Type B pancreatic cell (in vitro differentiated cells): Measurements from ENCODE around the gene PCNT. TPM values are rescaled to one million over a fixed set of nuclear protein-coding genes. Genes with fewer than 3 reads are reported as not detected.

Experiments used
- DNase-seq: peaks from one replicate; pipeline ENCODE4 v3.0.0; 2021; ENCODE audit warnings: mixed read lengths; ENCODE audit not compliant: unreplicated experiment; ENCODE audit errors: extremely low spot score
- H3K27ac Mint-ChIP-seq: 2 replicates; pipeline ENCODE4 v1.8.0; 2021; ENCODE audit warnings: mild to moderate bottlenecking, mixed read lengths
- H3K27me3 Mint-ChIP-seq: 2 replicates; pipeline ENCODE4 v1.8.0; 2021; ENCODE audit warnings: mixed read lengths
- H3K36me3 Mint-ChIP-seq: 2 replicates; pipeline ENCODE4 v1.8.0; 2021; ENCODE audit warnings: mixed read lengths
- H3K4me1 Mint-ChIP-seq: one replicate; pipeline ENCODE4 v1.8.0; 2021; ENCODE audit warnings: mixed read lengths; ENCODE audit not compliant: unreplicated experiment
- H3K4me3 Mint-ChIP-seq: 2 replicates; pipeline ENCODE4 v1.8.0; 2021; ENCODE audit warnings: mild to moderate bottlenecking, mixed read lengths
- H3K9me3 Mint-ChIP-seq: 2 replicates; pipeline ENCODE4 v1.8.0; 2021; ENCODE audit warnings: mixed read lengths
- total RNA-seq: library from RNA; stranded (reverse); gene quantifications from 2 replicates; pipeline ENCODE4 v1.2.1, GENCODE V29; 2021; ENCODE audit warnings: low replicate concordance
- TF ChIP-seq, protein P1 (sequence below): fragments of 200-600 bp; sonication (generic); conservative IDR thresholded peaks from 2 replicates; pipeline ENCODE4 v1.5.0; 2021; ENCODE audit warnings: antibody characterized with exemption, mild to moderate bottlenecking

PCNT gene
- total RNA-seq, 1 donor from 2014 or later = 50.3 TPM

DNA sequence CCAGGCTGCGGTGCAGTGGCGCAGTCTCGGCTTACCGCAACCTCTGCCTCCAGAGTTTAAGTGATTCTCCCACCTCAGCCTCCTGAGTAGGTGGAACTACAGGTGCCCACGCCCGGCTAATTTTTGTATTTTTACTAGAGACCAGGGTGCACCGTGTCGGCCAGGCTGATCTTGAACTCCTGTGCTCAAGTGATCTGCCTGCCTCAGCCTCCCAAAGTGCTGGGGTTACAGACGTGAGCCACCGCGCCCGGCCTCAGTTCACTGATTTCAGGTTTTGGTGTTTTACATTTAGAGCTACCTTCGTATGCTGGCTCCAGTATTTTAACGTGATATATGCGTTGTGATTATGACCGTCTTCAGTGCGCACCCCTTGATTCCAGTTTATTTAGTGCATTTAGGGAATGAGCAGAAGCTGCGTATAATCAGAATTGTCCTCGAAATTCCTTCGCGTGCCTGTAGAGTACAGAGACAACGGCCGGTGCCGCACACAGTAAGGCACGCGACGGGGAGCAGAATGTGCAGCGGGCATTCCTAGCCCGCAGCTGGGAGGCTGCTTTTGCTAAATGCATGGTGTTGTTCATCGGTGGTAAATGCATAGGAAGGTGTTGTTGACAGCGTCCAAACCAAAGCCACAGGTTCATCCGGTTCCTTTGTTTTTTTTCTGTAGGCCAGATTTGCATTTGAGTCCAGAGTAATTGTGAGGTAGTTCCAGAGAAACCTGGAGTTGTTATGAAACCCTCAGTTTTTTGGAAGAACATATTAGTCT lies 85.9 kb downstream of the PCNT start:
- TF ChIP-seq, protein P1, sequence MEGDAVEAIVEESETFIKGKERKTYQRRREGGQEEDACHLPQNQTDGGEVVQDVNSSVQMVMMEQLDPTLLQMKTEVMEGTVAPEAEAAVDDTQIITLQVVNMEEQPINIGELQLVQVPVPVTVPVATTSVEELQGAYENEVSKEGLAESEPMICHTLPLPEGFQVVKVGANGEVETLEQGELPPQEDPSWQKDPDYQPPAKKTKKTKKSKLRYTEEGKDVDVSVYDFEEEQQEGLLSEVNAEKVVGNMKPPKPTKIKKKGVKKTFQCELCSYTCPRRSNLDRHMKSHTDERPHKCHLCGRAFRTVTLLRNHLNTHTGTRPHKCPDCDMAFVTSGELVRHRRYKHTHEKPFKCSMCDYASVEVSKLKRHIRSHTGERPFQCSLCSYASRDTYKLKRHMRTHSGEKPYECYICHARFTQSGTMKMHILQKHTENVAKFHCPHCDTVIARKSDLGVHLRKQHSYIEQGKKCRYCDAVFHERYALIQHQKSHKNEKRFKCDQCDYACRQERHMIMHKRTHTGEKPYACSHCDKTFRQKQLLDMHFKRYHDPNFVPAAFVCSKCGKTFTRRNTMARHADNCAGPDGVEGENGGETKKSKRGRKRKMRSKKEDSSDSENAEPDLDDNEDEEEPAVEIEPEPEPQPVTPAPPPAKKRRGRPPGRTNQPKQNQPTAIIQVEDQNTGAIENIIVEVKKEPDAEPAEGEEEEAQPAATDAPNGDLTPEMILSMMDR = no peak

DNA sequence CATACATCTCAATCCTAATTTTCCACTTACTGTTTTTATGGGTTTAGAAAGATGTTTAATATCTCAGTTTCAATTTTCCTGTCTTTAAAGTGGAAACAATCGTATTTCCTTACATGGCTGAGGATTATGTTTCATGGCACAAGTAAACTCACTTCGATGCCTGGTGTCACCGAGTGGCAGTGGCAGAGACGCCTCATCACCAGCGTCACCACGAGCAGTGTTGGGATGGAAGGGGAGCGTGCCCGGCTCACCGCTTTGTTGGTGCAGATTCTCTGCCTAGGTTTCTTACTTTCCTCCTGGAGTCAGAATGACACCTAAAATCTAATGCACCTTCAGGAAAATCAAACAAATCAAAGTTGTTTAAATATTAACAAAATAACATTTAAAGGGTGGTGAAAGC lies 86.6 kb downstream of the PCNT start:
- Mint-ChIP-seq H3K36me3 (peaks cover 13% of the 10 kb centered on the region), H3K27ac (no peak overlapping the region), H3K9me3 (no peaks in the 10 kb centered on the region), H3K27me3 (no peaks in the 10 kb centered on the region), H3K4me1 (no peaks in the 10 kb centered on the region), H3K4me3 (no peak overlapping the region)
- TF ChIP-seq, protein P1 = no peak
- DNase-seq = no peak

More for the DNA sequence above, 85.9 kb downstream of the PCNT start:
- no peak for DNase-seq
- Mint-ChIP-seq H3K4me3 (no peak overlapping the region), H3K36me3 (peaks cover 13% of the 10 kb centered on the region), H3K27me3 (no peaks in the 10 kb centered on the region), H3K9me3 (no peaks in the 10 kb centered on the region), H3K27ac (no peak overlapping the region), H3K4me1 (no peaks in the 10 kb centered on the region)

DNA sequence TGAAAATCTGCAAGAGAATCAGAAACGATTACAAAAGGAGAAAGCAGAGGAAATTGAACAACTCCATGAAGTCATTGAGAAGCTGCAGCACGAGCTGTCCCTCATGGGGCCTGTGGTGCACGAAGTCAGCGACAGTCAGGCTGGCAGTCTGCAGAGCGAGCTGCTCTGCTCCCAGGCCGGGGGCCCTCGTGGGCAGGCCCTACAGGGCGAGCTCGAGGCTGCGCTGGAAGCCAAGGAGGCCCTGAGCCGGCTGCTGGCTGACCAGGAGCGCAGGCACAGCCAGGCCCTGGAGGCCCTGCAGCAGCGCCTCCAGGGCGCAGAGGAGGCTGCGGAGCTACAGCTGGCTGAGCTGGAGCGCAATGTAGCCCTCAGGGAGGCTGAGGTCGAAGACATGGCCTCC lies 87.3 kb downstream of the PCNT start:
- peaks cover 17% of the 10 kb centered on the region for H3K36me3 Mint-ChIP-seq

DNA sequence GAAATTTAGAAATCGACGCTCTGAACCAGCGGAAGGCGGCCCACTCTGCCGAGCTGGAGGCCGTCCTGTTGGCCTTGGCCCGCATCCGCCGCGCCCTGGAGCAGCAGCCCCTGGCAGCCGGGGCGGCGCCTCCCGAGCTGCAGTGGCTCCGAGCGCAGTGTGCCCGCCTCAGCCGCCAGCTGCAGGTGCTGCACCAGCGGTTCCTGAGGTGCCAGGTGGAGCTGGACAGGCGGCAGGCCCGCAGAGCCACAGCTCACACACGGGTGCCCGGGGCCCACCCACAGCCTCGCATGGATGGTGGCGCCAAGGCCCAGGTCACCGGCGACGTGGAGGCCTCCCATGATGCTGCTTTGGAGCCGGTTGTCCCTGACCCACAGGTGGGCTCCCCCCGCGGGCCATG lies 87.7 kb downstream of the PCNT start:
- H3K27me3 Mint-ChIP-seq = no peaks in the 10 kb centered on the region
- H3K27ac Mint-ChIP-seq = no peak overlapping the region

More for the DNA sequence above, 87.3 kb downstream of the PCNT start:
- Mint-ChIP-seq H3K27me3 (no peaks in the 10 kb centered on the region), H3K4me3 (no peak overlapping the region), H3K27ac (no peak overlapping the region), H3K9me3 (no peaks in the 10 kb centered on the region), H3K4me1 (no peaks in the 10 kb centered on the region)
- DNase-seq = no peak
- TF ChIP-seq, protein P1 = no peak

DNA sequence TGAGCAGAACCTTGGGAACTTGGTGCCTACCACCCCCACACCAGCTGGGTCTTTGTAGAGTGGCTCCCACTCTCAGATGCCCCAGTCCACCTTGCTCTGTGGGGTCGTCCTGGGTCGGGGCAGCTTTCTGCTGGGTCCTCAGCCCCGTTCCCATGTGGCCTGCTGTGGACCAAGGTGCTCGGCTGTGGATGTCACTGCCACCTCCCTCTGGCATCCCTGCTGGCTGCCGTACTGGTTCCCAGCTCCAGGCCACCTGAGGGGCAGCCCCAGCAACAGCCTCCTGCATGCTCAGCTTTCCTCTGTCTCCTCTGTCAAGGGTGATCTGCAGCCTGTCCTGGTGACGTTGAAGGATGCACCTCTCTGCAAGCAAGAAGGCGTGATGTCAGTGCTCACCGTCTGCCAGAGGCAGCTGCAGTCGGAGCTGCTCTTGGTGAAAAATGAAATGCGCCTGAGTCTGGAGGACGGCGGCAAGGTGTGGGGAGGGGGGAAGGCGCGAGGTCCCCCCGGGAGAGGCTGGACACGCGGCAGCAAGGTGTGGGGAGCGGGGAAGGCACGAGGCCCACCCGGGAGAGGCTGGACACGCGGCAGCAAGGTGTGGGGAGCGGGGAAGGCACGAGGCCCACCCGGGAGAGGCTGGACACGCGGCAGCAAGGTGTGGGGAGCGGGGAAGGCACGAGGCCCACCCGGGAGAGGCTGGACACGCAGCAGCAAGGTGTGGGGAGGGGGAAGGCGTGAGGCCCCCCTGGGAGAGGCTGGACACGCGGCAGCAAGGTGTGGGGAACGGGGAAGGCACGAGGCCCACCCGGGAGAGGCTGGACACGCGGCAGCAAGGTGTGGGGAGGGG lies 88.8 kb downstream of the PCNT start:
- TF ChIP-seq, protein P1 = no peak
- Mint-ChIP-seq H3K27ac (no peak overlapping the region), H3K27me3 (no peaks in the 10 kb centered on the region), H3K36me3 (peaks cover 10% of the 10 kb centered on the region), H3K4me1 (no peaks in the 10 kb centered on the region), H3K4me3 (no peak overlapping the region), H3K9me3 (no peaks in the 10 kb centered on the region)
- DNase-seq = no peak

More for the DNA sequence above, 87.7 kb downstream of the PCNT start:
- DNase-seq = no peak
- TF ChIP-seq, protein P1 = no peak
- Mint-ChIP-seq H3K36me3 (peaks cover 13% of the 10 kb centered on the region), H3K4me3 (no peak overlapping the region), H3K9me3 (no peaks in the 10 kb centered on the region), H3K4me1 (no peaks in the 10 kb centered on the region)
